H1 (cell line): ENCODE measurements around the gene SSH2. TPM values are rescaled to one million over a fixed set of nuclear protein-coding genes. Genes with fewer than 3 reads are reported as not detected.
A peak's percentile ranks its signal among the peaks of the same experiment; 100 is the strongest.

Experiments used
- BACH1 ChIP-seq: IDR thresholded peaks from 2 replicates; pipeline ENCODE4 v1.6.1; 2012; ENCODE audit warnings: low read length, improper control_type of control experiment
- CBX8 ChIP-seq: fragments of 300-800, 300-1000 bp; sonication (generic); IDR thresholded peaks from 2 replicates; pipeline ENCODE4 v1.7.1; 2016; ENCODE audit warnings: low read depth, low read length, borderline replicate concordance
- CEBPB ChIP-seq: IDR thresholded peaks from 2 replicates; pipeline ENCODE4 v1.6.1; 2012; ENCODE audit warnings: low read depth, low read length
- CHD2 ChIP-seq: IDR thresholded peaks from 2 replicates; pipeline ENCODE4 v1.6.1; 2012; ENCODE audit warnings: low read length, improper control_type of control experiment
- EGR1 ChIP-seq: IDR thresholded peaks from 2 replicates; pipeline ENCODE4 v1.6.1; 2011; ENCODE audit warnings: low read depth, low read length, borderline replicate concordance
- GTF2F1 ChIP-seq: IDR thresholded peaks from 2 replicates; pipeline ENCODE4 v1.6.1; 2012; ENCODE audit warnings: low read depth, low read length, improper control_type of control experiment, borderline replicate concordance
- HDAC2 ChIP-seq, 2 experiments: fragments of 300-600 bp in 1 of 2; sonication (generic) in 1 of 2; IDR thresholded peaks; 2 replicates each; pipeline ENCODE4 v1.6.1; 2011 to 2012; ENCODE audit warnings: low read depth in 2 of 2, low read length in 2 of 2, mild to moderate bottlenecking in 2 of 2, moderate library complexity in 2 of 2, borderline replicate concordance in 1 of 2, inconsistent platforms in 1 of 2
- HDAC6 ChIP-seq: IDR thresholded peaks from one replicate; pipeline ENCODE4 v1.7.1; 2012; ENCODE audit warnings: low read depth, mild to moderate bottlenecking, inconsistent platforms, low read length, moderate library complexity
- MAFK ChIP-seq: IDR thresholded peaks from 2 replicates; pipeline ENCODE4 v1.6.1; 2012; ENCODE audit warnings: low read depth, mild to moderate bottlenecking, improper control_type of control experiment, low read length
- NANOG ChIP-seq: IDR thresholded peaks from 2 replicates; pipeline ENCODE4 v1.6.1; 2011; ENCODE audit warnings: low read length, low read depth, mild to moderate bottlenecking, inconsistent platforms; ENCODE audit not compliant: insufficient read depth, poor library complexity, severe bottlenecking
- PHF8 ChIP-seq: fragments of 200-600 bp; sonication (generic); conservative IDR thresholded peaks from 2 replicates; pipeline ENCODE4 v1.7.1; 2012; ENCODE audit warnings: low read depth, mild to moderate bottlenecking, inconsistent platforms, low read length, moderate library complexity
- POU5F1 ChIP-seq: IDR thresholded peaks from 2 replicates; pipeline ENCODE4 v1.6.1; 2011; ENCODE audit warnings: low read depth, mild to moderate bottlenecking, low read length, moderate library complexity
- RBBP5 ChIP-seq: IDR thresholded peaks from 2 replicates; pipeline ENCODE4 v1.7.1; 2012; ENCODE audit warnings: low read depth, mild to moderate bottlenecking, inconsistent platforms, low read length, moderate library complexity, borderline replicate concordance
- SIX5 ChIP-seq: IDR thresholded peaks from 2 replicates; pipeline ENCODE4 v1.6.1; 2011; ENCODE audit warnings: mild to moderate bottlenecking, low read depth, low read length
- SP2 ChIP-seq: IDR thresholded peaks from 2 replicates; pipeline ENCODE4 v1.6.1; 2012; ENCODE audit warnings: mild to moderate bottlenecking, low read length, inconsistent platforms
- SP4 ChIP-seq: IDR thresholded peaks from 2 replicates; pipeline ENCODE4 v1.6.1; 2012; ENCODE audit warnings: low read length, inconsistent platforms
- polyA plus RNA-seq, 7 experiments: library from polyadenylated mRNA; depleted of rRNA in 3 of 7; stranded (reverse) in 5 of 7; unstranded in 2 of 7; fragments of >200 nt in 5 of 7; fragments of 200-250 nt in 2 of 7; gene quantifications; 1 replicate in 5 of 7; 2 replicates in 1 of 7; 4 replicates in 1 of 7; pipeline versions ENCODE4 v1.2.1 to v1.2.3, GENCODE V29; 2011 to 2013; ENCODE audit warnings: missing spikeins in 2 of 7, mixed read lengths in 2 of 7
- total RNA-seq: library from RNA; stranded (reverse); fragmentation: NEBNext Ultra II Directional; extraction: Animal tissue kit (Norgen Biotek cat#: 25700); gene quantifications from 2 replicates; pipeline ENCODE4 v1.2.1, GENCODE V29; 2021
- TF ChIP-seq, protein P1 (sequence below): IDR thresholded peaks from 2 replicates; pipeline ENCODE4 v1.6.1; 2012; ENCODE audit warnings: low read length, inconsistent platforms
- TF ChIP-seq, protein P2 (sequence below), 3 experiments: IDR thresholded peaks; 1 replicate in 2 of 3; 2 replicates in 1 of 3; pipeline versions ENCODE4 v1.5.1 to v1.6.1; 2011; ENCODE audit warnings: low read length in 3 of 3, mild to moderate bottlenecking in 3 of 3, inconsistent platforms in 2 of 3, low read depth in 1 of 3, moderate library complexity in 1 of 3; ENCODE audit not compliant: insufficient read depth in 1 of 3; ENCODE audit errors: control extremely low read depth in 1 of 3

Gene SSH2
- total and polyA plus RNA-seq, 2 of the 8 experiments (the other 6 are each of a cell fraction or from before 2014, with no cell fraction given) = 5.2 to 15.9 TPM

DNA sequence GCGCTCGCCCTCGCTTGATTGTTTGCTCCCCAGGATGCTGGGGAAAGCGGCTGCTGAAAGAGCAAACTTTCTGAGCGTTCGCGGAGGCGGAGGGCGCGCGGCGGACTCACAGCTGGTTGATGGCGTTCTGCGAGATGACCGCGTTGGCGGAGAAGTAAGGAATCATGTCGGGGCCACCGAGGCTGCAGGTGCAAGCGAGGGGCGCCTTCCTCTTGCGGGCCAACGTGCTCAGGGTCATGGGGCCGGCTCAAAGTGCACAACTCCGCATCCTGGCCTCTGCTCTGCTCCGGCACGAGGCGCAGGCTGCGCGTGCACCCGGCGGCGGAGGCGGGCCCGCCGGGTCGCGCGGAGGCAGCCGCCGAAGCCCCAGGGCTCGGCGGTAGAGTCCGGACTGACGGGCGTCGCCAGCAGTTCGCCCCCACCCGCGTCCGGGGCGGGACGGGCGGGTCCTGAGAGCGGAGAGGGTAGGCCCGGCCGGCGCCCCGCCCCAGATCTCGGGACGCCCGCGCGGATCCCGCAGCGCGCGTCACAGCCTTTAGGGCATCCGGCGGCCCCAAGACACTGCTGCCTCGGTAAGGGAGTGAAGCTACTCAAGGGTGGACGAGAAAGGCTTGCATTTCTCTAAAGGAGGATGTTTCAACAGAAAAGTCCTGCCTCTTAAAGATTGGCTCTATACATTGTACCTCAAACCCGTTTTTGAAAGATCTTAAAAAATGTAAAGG lies 168.8 kb downstream of the SSH2 start (continued):
- TF ChIP-seq, protein P1, sequence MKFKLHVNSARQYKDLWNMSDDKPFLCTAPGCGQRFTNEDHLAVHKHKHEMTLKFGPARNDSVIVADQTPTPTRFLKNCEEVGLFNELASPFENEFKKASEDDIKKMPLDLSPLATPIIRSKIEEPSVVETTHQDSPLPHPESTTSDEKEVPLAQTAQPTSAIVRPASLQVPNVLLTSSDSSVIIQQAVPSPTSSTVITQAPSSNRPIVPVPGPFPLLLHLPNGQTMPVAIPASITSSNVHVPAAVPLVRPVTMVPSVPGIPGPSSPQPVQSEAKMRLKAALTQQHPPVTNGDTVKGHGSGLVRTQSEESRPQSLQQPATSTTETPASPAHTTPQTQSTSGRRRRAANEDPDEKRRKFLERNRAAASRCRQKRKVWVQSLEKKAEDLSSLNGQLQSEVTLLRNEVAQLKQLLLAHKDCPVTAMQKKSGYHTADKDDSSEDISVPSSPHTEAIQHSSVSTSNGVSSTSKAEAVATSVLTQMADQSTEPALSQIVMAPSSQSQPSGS = no peak
- TF ChIP-seq HDAC6 = no peak
- peak; percentile 49; the same call in 1 of the 2 replicates for TF ChIP-seq PHF8
- TF ChIP-seq HDAC2 (IDR thresholded peaks at IDR 0.05; ENCODE audit: borderline replicate concordance in 1 of 2, low read depth in 2 of 2, low read length in 2 of 2) = 0 out of 4 replicates have a peak, but pooled peaks of 1 of the 2 experiments have one; percentile 61
- no peak for TF ChIP-seq NANOG
- no peak for TF ChIP-seq CEBPB
- TF ChIP-seq SP4 = no peak
- TF ChIP-seq POU5F1 = no peak
- TF ChIP-seq, protein P2, sequence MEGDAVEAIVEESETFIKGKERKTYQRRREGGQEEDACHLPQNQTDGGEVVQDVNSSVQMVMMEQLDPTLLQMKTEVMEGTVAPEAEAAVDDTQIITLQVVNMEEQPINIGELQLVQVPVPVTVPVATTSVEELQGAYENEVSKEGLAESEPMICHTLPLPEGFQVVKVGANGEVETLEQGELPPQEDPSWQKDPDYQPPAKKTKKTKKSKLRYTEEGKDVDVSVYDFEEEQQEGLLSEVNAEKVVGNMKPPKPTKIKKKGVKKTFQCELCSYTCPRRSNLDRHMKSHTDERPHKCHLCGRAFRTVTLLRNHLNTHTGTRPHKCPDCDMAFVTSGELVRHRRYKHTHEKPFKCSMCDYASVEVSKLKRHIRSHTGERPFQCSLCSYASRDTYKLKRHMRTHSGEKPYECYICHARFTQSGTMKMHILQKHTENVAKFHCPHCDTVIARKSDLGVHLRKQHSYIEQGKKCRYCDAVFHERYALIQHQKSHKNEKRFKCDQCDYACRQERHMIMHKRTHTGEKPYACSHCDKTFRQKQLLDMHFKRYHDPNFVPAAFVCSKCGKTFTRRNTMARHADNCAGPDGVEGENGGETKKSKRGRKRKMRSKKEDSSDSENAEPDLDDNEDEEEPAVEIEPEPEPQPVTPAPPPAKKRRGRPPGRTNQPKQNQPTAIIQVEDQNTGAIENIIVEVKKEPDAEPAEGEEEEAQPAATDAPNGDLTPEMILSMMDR (IDR thresholded peaks at IDR 0.05; ENCODE audit: control extremely low read depth in 1 of 3, insufficient read depth in 1 of 3, low read depth in 1 of 3, low read length in 3 of 3) = no peak
- no peak for TF ChIP-seq SIX5
- TF ChIP-seq EGR1 = peak; percentile 52
- TF ChIP-seq BACH1 = no peak
- TF ChIP-seq SP2 = no peak
- no peak for TF ChIP-seq CBX8
- no peak for TF ChIP-seq MAFK
- TF ChIP-seq CHD2 = peak; percentile 75
- TF ChIP-seq RBBP5 = peak; percentile 85; the same call in 1 of the 2 replicates
- TF ChIP-seq GTF2F1 = no peak
